K562 (cell line): ENCODE results near the gene ZBTB48. TPM values are rescaled to one million over a fixed set of nuclear protein-coding genes. Genes with fewer than 3 reads are reported as not detected.

Experiments
- BMI1 ChIP-seq: fragments of 150-350 bp; IDR thresholded peaks from 2 replicates; pipeline ENCODE4 v1.6.1; 2014; ENCODE audit warnings: low read length
- CBFB ChIP-seq: sonication (generic); formaldehyde crosslinking; IDR thresholded peaks from 2 replicates; pipeline ENCODE4 v1.4.0; 2020; ENCODE audit warnings: mild to moderate bottlenecking, missing genetic modification reagents
- MTA3 ChIP-seq: fragments of 450-650 bp; formaldehyde crosslinking; IDR thresholded peaks from 2 replicates; pipeline ENCODE4 v1.6.1; 2017; ENCODE audit warnings: mild to moderate bottlenecking, borderline replicate concordance
- OTX1 ChIP-seq: fragments of 450-650 bp; formaldehyde crosslinking; IDR thresholded peaks from 2 replicates; pipeline ENCODE4 v1.4.0; 2022; ENCODE audit warnings: mild to moderate bottlenecking
- POLR2AphosphoS5 ChIP-seq: IDR thresholded peaks from 2 replicates; pipeline ENCODE4 v1.6.1; 2011; ENCODE audit warnings: mild to moderate bottlenecking, low read depth, low read length, moderate library complexity; ENCODE audit not compliant: control insufficient read depth, insufficient read depth
- SFPQ ChIP-seq: fragments of 200-400 bp; formaldehyde crosslinking; IDR thresholded peaks from 2 replicates; pipeline ENCODE4 v1.6.1; 2017; ENCODE audit warnings: mild to moderate bottlenecking, low read depth, low read length, moderate library complexity
- SIN3B ChIP-seq: fragments of 450-650 bp; IDR thresholded peaks from 2 replicates; pipeline ENCODE4 v1.6.1; 2017; ENCODE audit warnings: low read depth, mild to moderate bottlenecking, moderate library complexity
- SRSF1 ChIP-seq: fragments of 200-400 bp; formaldehyde crosslinking; IDR thresholded peaks from 2 replicates; pipeline ENCODE4 v1.6.1; 2017; ENCODE audit warnings: mild to moderate bottlenecking, low read depth, low read length, moderate library complexity
- ZNF12 ChIP-seq: sonication (generic); formaldehyde crosslinking; IDR thresholded peaks from 2 replicates; pipeline ENCODE4 v1.4.0; 2020; ENCODE audit warnings: mild to moderate bottlenecking, missing genetic modification reagents
- ZNF436 ChIP-seq: fragments of 250-450, 450-650 bp; sonication (Bioruptor Pico); formaldehyde crosslinking; IDR thresholded peaks from 2 replicates; pipeline ENCODE4 v1.7.0; 2020; ENCODE audit warnings: mild to moderate bottlenecking
- ZNF589 ChIP-seq: fragments of 200-800 bp; sonication (Bioruptor generic); IDR thresholded peaks from 2 replicates; pipeline ENCODE4 v1.6.1; 2016; ENCODE audit warnings: low read depth, missing genetic modification characterization, missing compliant biosample characterization
- ZNF609 ChIP-seq: sonication (generic); formaldehyde crosslinking; IDR thresholded peaks from 2 replicates; pipeline ENCODE4 v1.8.1; 2023; ENCODE audit warnings: missing genetic modification reagents, mild to moderate bottlenecking, borderline replicate concordance
- ZNF75A ChIP-seq: fragments of 450-650 bp; formaldehyde crosslinking; IDR thresholded peaks from 2 replicates; pipeline ENCODE4 v1.4.0; 2020; ENCODE audit warnings: mild to moderate bottlenecking
- polyA plus RNA-seq, 8 experiments: library from polyadenylated mRNA; depleted of rRNA in 4 of 8; stranded (reverse) in 5 of 8; unstranded in 3 of 8; fragments of >200 nt; fragmentation: Nextera tagmentation in 2 of 8; fragmentation: Illumina TruSeq in 1 of 8; extraction: Ambion mirVana in 2 of 8; extraction: Trizol in 1 of 8; gene quantifications; 2 replicates each; pipeline versions ENCODE4 v1.2.1 to v1.2.3, GENCODE V29; 2011 to 2014; ENCODE audit warnings: inconsistent platforms in 1 of 8, missing spikeins in 1 of 8
- total RNA-seq, 7 experiments: library from RNA; depleted of rRNA in 6 of 7; stranded (reverse); fragments of >200 nt in 6 of 7; fragmentation: Illumina TruSeq in 2 of 7; extraction: Trizol in 2 of 7; gene quantifications; 2 replicates each; pipeline versions ENCODE4 v1.2.1 to v1.2.3, GENCODE V29; 2011 to 2021; ENCODE audit warnings: low replicate concordance in 1 of 7
- TF ChIP-seq, protein P1 (sequence below): fragments of 200-800 bp; sonication (Bioruptor generic); IDR thresholded peaks from 2 replicates; pipeline ENCODE4 v1.6.1; 2016; ENCODE audit warnings: missing genetic modification characterization, missing compliant biosample characterization

Gene ZBTB48
- total and polyA plus RNA-seq, 9 of the 15 experiments (the other 6 are each of a cell fraction or from before 2014, with no cell fraction given), result 1.9 to 66.9 (median 29.5) TPM

DNA sequence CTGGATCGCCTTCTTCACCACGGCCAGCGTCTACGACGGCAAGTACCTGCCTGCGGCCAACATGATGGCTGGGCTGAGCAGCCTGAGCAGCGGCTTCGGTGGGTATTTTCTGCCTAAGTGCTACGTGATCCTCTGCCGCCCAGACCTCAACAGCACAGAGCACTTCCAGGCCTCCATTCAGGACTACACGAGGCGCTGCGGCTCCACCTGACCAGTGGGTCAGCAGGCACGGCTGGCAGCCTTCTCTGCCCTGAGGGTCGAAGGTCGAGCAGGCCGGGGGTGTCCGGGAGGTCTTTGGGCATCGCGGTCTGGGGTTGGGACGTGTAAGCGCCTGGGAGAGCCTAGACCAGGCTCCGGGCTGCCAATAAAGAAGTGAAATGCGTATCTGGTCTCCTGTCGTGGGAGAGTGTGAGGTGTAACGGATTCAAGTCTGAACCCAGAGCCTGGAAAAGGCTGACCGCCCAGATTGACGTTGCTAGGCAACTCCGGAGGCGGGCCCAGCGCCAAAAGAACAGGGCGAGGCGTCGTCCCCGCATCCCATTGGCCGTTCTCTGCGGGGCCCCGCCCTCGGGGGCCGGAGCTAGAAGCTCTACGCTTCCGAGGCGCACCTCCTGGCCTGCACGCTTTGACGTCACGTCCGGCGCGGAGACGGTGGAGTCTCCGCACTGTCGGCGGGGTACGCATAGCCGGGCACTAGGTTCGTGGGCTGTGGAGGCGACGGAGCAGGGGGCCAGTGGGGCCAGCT lies at the start of gene ZBTB48 (continued):
- TF ChIP-seq, protein P1, sequence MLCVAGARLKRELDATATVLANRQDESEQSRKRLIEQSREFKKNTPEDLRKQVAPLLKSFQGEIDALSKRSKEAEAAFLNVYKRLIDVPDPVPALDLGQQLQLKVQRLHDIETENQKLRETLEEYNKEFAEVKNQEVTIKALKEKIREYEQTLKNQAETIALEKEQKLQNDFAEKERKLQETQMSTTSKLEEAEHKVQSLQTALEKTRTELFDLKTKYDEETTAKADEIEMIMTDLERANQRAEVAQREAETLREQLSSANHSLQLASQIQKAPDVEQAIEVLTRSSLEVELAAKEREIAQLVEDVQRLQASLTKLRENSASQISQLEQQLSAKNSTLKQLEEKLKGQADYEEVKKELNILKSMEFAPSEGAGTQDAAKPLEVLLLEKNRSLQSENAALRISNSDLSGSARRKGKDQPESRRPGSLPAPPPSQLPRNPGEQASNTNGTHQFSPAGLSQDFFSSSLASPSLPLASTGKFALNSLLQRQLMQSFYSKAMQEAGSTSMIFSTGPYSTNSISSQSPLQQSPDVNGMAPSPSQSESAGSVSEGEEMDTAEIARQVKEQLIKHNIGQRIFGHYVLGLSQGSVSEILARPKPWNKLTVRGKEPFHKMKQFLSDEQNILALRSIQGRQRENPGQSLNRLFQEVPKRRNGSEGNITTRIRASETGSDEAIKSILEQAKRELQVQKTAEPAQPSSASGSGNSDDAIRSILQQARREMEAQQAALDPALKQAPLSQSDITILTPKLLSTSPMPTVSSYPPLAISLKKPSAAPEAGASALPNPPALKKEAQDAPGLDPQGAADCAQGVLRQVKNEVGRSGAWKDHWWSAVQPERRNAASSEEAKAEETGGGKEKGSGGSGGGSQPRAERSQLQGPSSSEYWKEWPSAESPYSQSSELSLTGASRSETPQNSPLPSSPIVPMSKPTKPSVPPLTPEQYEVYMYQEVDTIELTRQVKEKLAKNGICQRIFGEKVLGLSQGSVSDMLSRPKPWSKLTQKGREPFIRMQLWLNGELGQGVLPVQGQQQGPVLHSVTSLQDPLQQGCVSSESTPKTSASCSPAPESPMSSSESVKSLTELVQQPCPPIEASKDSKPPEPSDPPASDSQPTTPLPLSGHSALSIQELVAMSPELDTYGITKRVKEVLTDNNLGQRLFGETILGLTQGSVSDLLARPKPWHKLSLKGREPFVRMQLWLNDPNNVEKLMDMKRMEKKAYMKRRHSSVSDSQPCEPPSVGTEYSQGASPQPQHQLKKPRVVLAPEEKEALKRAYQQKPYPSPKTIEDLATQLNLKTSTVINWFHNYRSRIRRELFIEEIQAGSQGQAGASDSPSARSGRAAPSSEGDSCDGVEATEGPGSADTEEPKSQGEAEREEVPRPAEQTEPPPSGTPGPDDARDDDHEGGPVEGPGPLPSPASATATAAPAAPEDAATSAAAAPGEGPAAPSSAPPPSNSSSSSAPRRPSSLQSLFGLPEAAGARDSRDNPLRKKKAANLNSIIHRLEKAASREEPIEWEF, result no peak
- TF ChIP-seq OTX1 (CRISPR knock-in tag) (no peak), POLR2AphosphoS5 (peak; percentile 86), BMI1 (peak; percentile 69; the same call in 1 of the 2 replicates), MTA3 (0 out of 2 replicates have a peak, but pooled peaks have one; percentile 35), CBFB (0 out of 2 replicates have a peak, but pooled peaks have one; percentile 4), SIN3B (peak; percentile 67; the same call in 1 of the 2 replicates), SFPQ (no peak), ZNF75A (CRISPR knock-in tag) (no peak), ZNF609 (no peak), SRSF1 (no peak), ZNF589 (CRISPR knock-in tag) (no peak), ZNF436 (CRISPR knock-in tag) (no peak), ZNF12 (CRISPR knock-in tag) (0 out of 2 replicates have a peak, but pooled peaks have one; percentile 37)
